WTC11 (cell line): Measurements from ENCODE around the gene FGF14. TPM values are rescaled to one million over a fixed set of nuclear protein-coding genes. Genes with fewer than 3 reads are reported as not detected.

Experiments
- ATAC-seq: fragments of 200-7000 bp; cut with Tn5 transposase; 2 replicates; pipeline ENCODE4 v1.10.0; 2021; ENCODE audit warnings: mild to moderate bottlenecking, moderate library complexity
- CTCF ChIA-PET: fragments of 300-600 bp; sonication (Branson Sonifier 250); formaldehyde crosslinking; loops from one replicate; lab custom pipeline; 2021; ENCODE audit warnings: antibody characterized with exemption; lab: Charles Lee
- POLR2A ChIA-PET: fragments of 350-600 bp; sonication (Branson Sonifier 250); formaldehyde crosslinking; loops from one replicate; lab custom pipeline; 2021; ENCODE audit warnings: antibody characterized with exemption; lab: Charles Lee
- DNase-seq: peaks from one replicate; pipeline ENCODE4 v3.0.0; 2021; ENCODE audit warnings: low spot score
- H3K27ac Mint-ChIP-seq: 2 replicates; pipeline ENCODE4 v1.8.0; 2021; ENCODE audit warnings: mixed read lengths
- H3K27me3 Mint-ChIP-seq: 2 replicates; pipeline ENCODE4 v1.8.0; 2021; ENCODE audit warnings: low read depth, mild to moderate bottlenecking, moderate library complexity, mixed read lengths
- H3K36me3 Mint-ChIP-seq: 2 replicates; pipeline ENCODE4 v1.8.0; 2021; ENCODE audit warnings: mixed read lengths
- H3K4me1 Mint-ChIP-seq: 2 replicates; pipeline ENCODE4 v1.8.0; 2022; ENCODE audit warnings: mixed read lengths
- H3K4me3 Mint-ChIP-seq: 2 replicates; pipeline ENCODE4 v1.8.0; 2021; ENCODE audit warnings: mild to moderate bottlenecking, moderate library complexity, mixed read lengths
- H3K9me3 Mint-ChIP-seq: 2 replicates; pipeline ENCODE4 v1.8.0; 2021; ENCODE audit warnings: mixed read lengths
- ATF6 ChIP-seq: sonication (generic); formaldehyde crosslinking; IDR thresholded peaks from 2 replicates; pipeline ENCODE4 v1.8.1; 2023; ENCODE audit warnings: mild to moderate bottlenecking, missing genetic modification reagents
- CBFB ChIP-seq: sonication (generic); formaldehyde crosslinking; IDR thresholded peaks from 2 replicates; pipeline ENCODE4 v1.8.1; 2022; ENCODE audit warnings: mild to moderate bottlenecking, low read depth, missing genetic modification reagents
- CREM ChIP-seq: sonication (generic); formaldehyde crosslinking; IDR thresholded peaks from 2 replicates; pipeline ENCODE4 v1.8.1; 2022; ENCODE audit warnings: mild to moderate bottlenecking, missing genetic modification reagents, moderate library complexity
- ELF4 ChIP-seq: sonication (generic); formaldehyde crosslinking; IDR thresholded peaks from 2 replicates; pipeline ENCODE4 v1.8.1; 2022; ENCODE audit warnings: low read depth, mild to moderate bottlenecking, moderate library complexity, missing genetic modification reagents
- EMX1 ChIP-seq: fragments of 250-450 bp; sonication (Bioruptor Pico); IDR thresholded peaks from 2 replicates; pipeline ENCODE4 v1.8.0; 2021; ENCODE audit warnings: mild to moderate bottlenecking
- ERG ChIP-seq: fragments of 250-450 bp; sonication (Bioruptor Pico); IDR thresholded peaks from 2 replicates; pipeline ENCODE4 v1.8.0; 2021; ENCODE audit warnings: mild to moderate bottlenecking
- ETV6 ChIP-seq: sonication (generic); formaldehyde crosslinking; IDR thresholded peaks from 2 replicates; pipeline ENCODE4 v1.8.1; 2022; ENCODE audit warnings: mild to moderate bottlenecking, missing genetic modification reagents
- FOXP1 ChIP-seq: sonication (generic); formaldehyde crosslinking; IDR thresholded peaks from 2 replicates; pipeline ENCODE4 v1.8.0; 2022; ENCODE audit warnings: missing genetic modification reagents, mild to moderate bottlenecking, moderate library complexity, borderline replicate concordance
- FOXP4 ChIP-seq: sonication (generic); formaldehyde crosslinking; IDR thresholded peaks from 2 replicates; pipeline ENCODE4 v1.8.0; 2022; ENCODE audit warnings: mild to moderate bottlenecking, missing genetic modification reagents
- IRF2 ChIP-seq: sonication (generic); formaldehyde crosslinking; IDR thresholded peaks from 2 replicates; pipeline ENCODE4 v1.8.0; 2022; ENCODE audit warnings: low read depth, missing genetic modification reagents, borderline replicate concordance
- JAZF1 ChIP-seq: fragments of 250-450 bp; sonication (Bioruptor Pico); IDR thresholded peaks from 2 replicates; pipeline ENCODE4 v1.9.0; 2021; ENCODE audit warnings: moderate library complexity, mild to moderate bottlenecking, inconsistent platforms
- MLX ChIP-seq: sonication (generic); formaldehyde crosslinking; IDR thresholded peaks from 2 replicates; pipeline ENCODE4 v1.8.1; 2023; ENCODE audit warnings: mild to moderate bottlenecking, missing genetic modification reagents, moderate library complexity
- NFE2L1 ChIP-seq: sonication (generic); formaldehyde crosslinking; IDR thresholded peaks from 2 replicates; pipeline ENCODE4 v1.8.1; 2023; ENCODE audit warnings: missing genetic modification reagents
- NR2C2 ChIP-seq: sonication (generic); formaldehyde crosslinking; IDR thresholded peaks from 2 replicates; pipeline ENCODE4 v1.8.0; 2022; ENCODE audit warnings: mild to moderate bottlenecking, missing genetic modification reagents
- OVOL2 ChIP-seq: fragments of 250-450 bp; sonication (Bioruptor Pico); IDR thresholded peaks from 2 replicates; pipeline ENCODE4 v1.9.0; 2021; ENCODE audit warnings: mild to moderate bottlenecking, borderline replicate concordance
- RELA ChIP-seq: sonication (generic); formaldehyde crosslinking; IDR thresholded peaks from 2 replicates; pipeline ENCODE4 v1.8.1; 2022; ENCODE audit warnings: missing genetic modification reagents, mild to moderate bottlenecking, borderline replicate concordance
- SMAD4 ChIP-seq: sonication (generic); formaldehyde crosslinking; IDR thresholded peaks from 2 replicates; pipeline ENCODE4 v1.8.0; 2022; ENCODE audit warnings: mild to moderate bottlenecking, missing genetic modification reagents
- SOX15 ChIP-seq: fragments of 250-450 bp; sonication (Bioruptor Pico); IDR thresholded peaks from 2 replicates; pipeline ENCODE4 v1.9.0; 2021; ENCODE audit warnings: mild to moderate bottlenecking
- SP1 ChIP-seq: sonication (generic); formaldehyde crosslinking; conservative IDR thresholded peaks from 2 replicates; pipeline ENCODE4 v1.8.1; 2022; ENCODE audit warnings: missing genetic modification reagents
- TP53 ChIP-seq: sonication (generic); formaldehyde crosslinking; IDR thresholded peaks from 2 replicates; pipeline ENCODE4 v1.8.1; 2023; ENCODE audit warnings: mild to moderate bottlenecking, missing genetic modification reagents
- USF1 ChIP-seq: sonication (generic); formaldehyde crosslinking; IDR thresholded peaks from 2 replicates; pipeline ENCODE4 v1.8.0; 2022; ENCODE audit warnings: mild to moderate bottlenecking, missing genetic modification reagents
- ZNF121 ChIP-seq: sonication (generic); formaldehyde crosslinking; IDR thresholded peaks from 2 replicates; pipeline ENCODE4 v1.8.0; 2023; ENCODE audit warnings: missing genetic modification reagents
- ZNF219 ChIP-seq: sonication (generic); formaldehyde crosslinking; IDR thresholded peaks from 2 replicates; pipeline ENCODE4 v1.8.0; 2023; ENCODE audit warnings: missing genetic modification reagents, mild to moderate bottlenecking, borderline replicate concordance
- ZNF396 ChIP-seq: fragments of 250-450 bp; sonication (Bioruptor Pico); IDR thresholded peaks from 2 replicates; pipeline ENCODE4 v1.8.0; 2021; ENCODE audit warnings: mild to moderate bottlenecking, moderate library complexity, borderline replicate concordance
- ZNF423 ChIP-seq: fragments of 250-450 bp; sonication (Bioruptor Pico); IDR thresholded peaks from 2 replicates; pipeline ENCODE4 v2.1.2; 2022; ENCODE audit warnings: mild to moderate bottlenecking, moderate library complexity
- ZNF671 ChIP-seq: fragments of 250-450 bp; sonication (Bioruptor Pico); IDR thresholded peaks from 2 replicates; pipeline ENCODE4 v1.8.0; 2021; ENCODE audit warnings: mild to moderate bottlenecking
- total RNA-seq: library from RNA; stranded (reverse); gene quantifications from 3 replicates; pipeline ENCODE4 v1.2.3, GENCODE V29; 2021

The FGF14 gene
- total RNA-seq, 1 experiment from 2014 or later = 0.28 TPM

GRCh38 chr13:102260256-102260655 is 141.6 kb downstream of the FGF14 start:
- Mint-ChIP-seq H3K27ac (no peak overlapping the region), H3K4me1 (peaks cover 20% of the 10 kb centered on the region), H3K36me3 (no peaks in the 10 kb centered on the region), H3K4me3 (no peak overlapping the region), H3K9me3 (peaks cover 7% of the 10 kb centered on the region), H3K27me3 (no peaks in the 10 kb centered on the region)
- peak; percentile 75 for ATAC-seq
- no peak for DNase-seq
- TF ChIP-seq ZNF423 (CRISPR knock-in tag) (no peak), USF1 (CRISPR knock-in tag) (no peak), CBFB (CRISPR knock-in tag) (no peak), ETV6 (CRISPR knock-in tag) (no peak), ZNF219 (CRISPR knock-in tag) (no peak), FOXP1 (CRISPR knock-in tag) (no peak), RELA (CRISPR knock-in tag) (no peak), OVOL2 (no peak), ZNF121 (CRISPR knock-in tag) (no peak), ZNF396 (CRISPR knock-in tag) (no peak)
- POLR2A ChIA-PET = no interaction called here
- CTCF ChIA-PET = no interaction called here

- Mint-ChIP-seq H3K9me3 (peaks cover 9% of the 10 kb centered on the region; the same call in 1 of the 2 replicates), H3K4me1 (peaks cover 10% of the 10 kb centered on the region), H3K27ac (no peak overlapping the region), H3K36me3 (no peaks in the 10 kb centered on the region), H3K27me3 (no peaks in the 10 kb centered on the region), H3K4me3 (no peak overlapping the region)
- ChIA-PET POLR2A (no interaction called here), CTCF (no interaction called here)
- no peak for ATAC-seq
- TF ChIP-seq SP1 (CRISPR knock-in tag) (no peak), EMX1 (CRISPR knock-in tag) (no peak), ATF6 (CRISPR knock-in tag) (no peak), NFE2L1 (no peak), JAZF1 (no peak), SOX15 (no peak), ZNF671 (CRISPR knock-in tag) (no peak), MLX (no peak), CREM (CRISPR knock-in tag) (no peak), IRF2 (CRISPR knock-in tag) (no peak), ERG (CRISPR knock-in tag) (no peak), FOXP4 (CRISPR knock-in tag) (no peak), SMAD4 (CRISPR knock-in tag) (no peak), ELF4 (no peak), ZNF219 (CRISPR knock-in tag) (no peak), TP53 (CRISPR knock-in tag) (no peak), NR2C2 (no peak)
- no peak for DNase-seq
These were observed 146.4 kb downstream of the FGF14 start for GRCh38 chr13:102255409-102255808.
